GM13976 (cell line): ENCODE measurements around the gene E4F1.

Experiments
- DNase-seq: peaks from one replicate; pipeline ENCODE4 v3.0.0; 2012; ENCODE audit warnings: low spot score
- in situ Hi-C: fragments of 300-500 bp; cut with MboI; formaldehyde crosslinking; loops from one replicate; pipeline ENCODE4 v1.12.0; 2022; ENCODE audit warnings: low sequenced_read_pairs, mixed read lengths, inconsistent platforms; ENCODE audit not compliant: unreplicated experiment
- TF ChIP-seq, protein P1 (sequence below): IDR thresholded peaks from 2 replicates; pipeline ENCODE4 v1.5.1; 2012; ENCODE audit warnings: borderline replicate concordance, mild to moderate bottlenecking; ENCODE audit not compliant: insufficient read depth; ENCODE audit errors: extremely low read depth, missing control alignments, control extremely low read depth

The E4F1 gene

GRCh38 chr16:2229632-2230250, 6.3 kb downstream of the E4F1 start:
- no peak for DNase-seq
- in situ Hi-C loops, result no loop called here
- TF ChIP-seq, protein P1, sequence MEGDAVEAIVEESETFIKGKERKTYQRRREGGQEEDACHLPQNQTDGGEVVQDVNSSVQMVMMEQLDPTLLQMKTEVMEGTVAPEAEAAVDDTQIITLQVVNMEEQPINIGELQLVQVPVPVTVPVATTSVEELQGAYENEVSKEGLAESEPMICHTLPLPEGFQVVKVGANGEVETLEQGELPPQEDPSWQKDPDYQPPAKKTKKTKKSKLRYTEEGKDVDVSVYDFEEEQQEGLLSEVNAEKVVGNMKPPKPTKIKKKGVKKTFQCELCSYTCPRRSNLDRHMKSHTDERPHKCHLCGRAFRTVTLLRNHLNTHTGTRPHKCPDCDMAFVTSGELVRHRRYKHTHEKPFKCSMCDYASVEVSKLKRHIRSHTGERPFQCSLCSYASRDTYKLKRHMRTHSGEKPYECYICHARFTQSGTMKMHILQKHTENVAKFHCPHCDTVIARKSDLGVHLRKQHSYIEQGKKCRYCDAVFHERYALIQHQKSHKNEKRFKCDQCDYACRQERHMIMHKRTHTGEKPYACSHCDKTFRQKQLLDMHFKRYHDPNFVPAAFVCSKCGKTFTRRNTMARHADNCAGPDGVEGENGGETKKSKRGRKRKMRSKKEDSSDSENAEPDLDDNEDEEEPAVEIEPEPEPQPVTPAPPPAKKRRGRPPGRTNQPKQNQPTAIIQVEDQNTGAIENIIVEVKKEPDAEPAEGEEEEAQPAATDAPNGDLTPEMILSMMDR, result no peak

DNA sequence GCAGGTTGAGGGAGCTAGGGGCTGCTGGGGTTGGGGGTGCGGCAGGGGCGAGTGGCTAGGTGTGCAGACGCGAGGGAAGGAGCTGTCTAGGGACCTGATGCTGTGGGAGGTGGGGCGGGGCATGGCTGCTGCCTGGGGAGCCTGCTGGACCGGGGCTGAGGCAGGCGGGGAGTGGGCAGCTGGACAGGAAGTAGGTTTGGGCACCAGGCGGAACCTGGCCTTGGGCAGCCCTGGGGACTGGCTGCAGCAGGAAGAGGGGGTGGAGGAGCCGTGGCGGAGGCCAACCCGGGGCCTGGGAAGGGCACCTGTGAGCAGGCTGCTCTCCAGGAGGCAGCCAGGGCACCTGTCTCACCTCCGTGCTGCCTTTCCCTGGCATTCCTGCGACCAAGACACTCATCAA, 7.0 kb downstream of the E4F1 start:
- TF ChIP-seq, protein P1, result no peak
- DNase-seq, result no peak
- in situ Hi-C loops, result no loop called here

DNA sequence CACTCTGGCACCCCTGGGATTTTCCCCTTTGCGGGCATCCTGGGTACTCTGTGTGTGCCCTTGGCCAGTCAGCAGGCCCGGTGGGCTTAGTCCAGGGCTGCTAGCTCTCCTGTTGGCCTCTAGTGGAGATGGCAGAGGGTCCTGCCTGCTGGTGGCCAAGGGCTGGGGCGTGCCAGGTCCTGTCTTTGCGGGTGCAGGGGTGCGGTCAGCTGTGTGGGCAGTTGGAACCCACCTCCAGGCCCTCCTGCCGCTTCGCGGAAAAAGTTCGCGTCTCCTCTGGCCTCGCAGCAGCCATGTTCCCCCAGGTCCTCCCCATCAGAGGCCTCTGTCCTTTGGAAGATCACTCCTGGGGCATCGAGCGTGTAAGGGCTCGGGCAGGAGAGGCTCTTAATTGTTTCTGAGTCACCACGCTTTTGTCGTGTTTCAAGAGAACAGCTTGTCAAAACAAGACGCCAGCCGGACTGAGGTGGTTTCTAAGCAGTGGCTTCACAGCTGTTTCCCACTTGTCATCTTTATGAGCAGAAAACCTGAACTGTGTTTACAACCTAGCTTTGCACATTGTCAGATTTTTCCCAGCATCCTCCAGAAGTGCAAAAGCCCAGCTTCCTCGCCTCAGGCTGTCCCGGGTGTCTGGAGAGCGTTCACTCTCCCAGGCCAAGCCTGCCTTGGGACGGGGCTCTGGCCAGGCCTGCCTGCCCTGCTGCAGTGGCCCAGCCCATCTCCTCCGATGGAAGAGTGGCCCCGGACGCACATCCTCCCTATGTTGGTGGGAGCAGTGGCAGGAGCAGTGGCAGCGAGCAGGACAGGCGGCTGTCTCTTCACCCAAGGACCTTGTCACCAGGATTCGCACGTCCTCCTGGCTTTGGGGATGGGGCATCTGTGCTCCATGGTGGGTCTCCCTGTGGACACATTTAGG, 7.9 kb downstream of the E4F1 start:
- TF ChIP-seq, protein P1, result no peak
- in situ Hi-C loops, result no loop called here
- no peak for DNase-seq

- in situ Hi-C loops, result no loop called here
- DNase-seq, result no peak
- TF ChIP-seq, protein P1, result no peak
Observed at GRCh38 chr16:2232094-2232990, 9.0 kb downstream of the E4F1 start.

DNA sequence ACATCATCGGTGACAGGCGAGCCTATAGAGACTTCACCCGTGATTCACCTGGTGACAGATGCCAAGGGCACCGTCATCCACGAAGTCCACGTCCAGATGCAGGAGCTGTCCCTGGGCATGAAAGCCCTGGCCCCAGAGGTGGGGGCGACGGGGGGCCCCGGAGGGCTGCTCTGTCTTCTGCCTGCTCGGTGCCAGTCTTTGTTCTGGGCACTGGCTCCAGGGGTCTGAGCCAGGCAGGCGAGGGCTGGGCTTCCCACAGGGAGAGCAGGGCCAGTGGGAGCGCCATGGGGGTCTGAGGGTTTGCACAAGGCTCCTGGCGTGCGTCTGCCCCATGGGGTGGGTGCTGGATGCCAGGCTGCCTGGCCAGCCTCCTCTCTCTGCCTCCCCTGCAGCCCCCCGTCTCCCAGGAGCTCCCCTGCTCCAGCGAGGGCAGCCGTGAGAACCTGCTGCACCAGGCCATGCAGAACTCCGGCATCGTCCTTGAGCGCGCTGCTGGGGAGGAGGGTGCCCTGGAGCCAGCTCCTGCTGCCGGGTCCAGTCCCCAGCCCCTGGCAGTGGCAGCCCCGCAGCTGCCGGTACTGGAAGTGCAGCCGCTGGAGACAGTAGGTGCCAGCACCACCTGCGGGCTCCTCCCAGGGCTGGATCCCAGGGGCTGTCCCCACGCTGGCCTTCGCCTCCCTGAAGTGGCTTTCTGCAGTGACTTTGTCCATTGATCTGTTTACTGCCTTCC, 9.8 kb downstream of the E4F1 start:
- in situ Hi-C loops, result no loop called here
- no peak for DNase-seq
- TF ChIP-seq, protein P1, result no peak
